ENCODE data around the gene ELMO2.

DNA sequence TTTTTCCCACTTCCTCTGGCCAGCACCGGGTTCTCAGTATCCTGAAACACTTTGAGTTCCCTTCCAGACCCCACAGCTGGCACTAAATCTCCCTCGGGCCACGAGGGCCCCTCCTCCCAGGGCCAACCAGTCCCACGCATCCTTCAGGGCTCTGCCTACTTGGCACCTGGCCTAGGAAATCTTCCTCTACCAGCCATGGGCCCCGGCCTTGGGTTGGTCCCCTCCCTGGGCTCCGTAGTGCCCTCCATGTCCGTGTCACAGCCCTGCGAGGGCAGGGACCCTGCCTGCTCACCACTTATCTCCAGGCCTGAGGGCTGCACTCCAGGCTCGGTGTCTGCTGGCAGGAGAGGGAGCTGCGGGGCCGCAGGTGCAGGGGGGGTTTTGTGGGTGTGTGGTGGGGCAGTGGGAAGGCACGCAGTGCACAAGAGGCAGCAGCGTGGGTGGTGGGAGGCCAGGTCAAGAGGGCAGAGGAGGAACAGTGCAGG, 49.3 kb downstream of the ELMO2 start:
- TF ChIP-seq POLR2A (IDR thresholded peaks at IDR 0.05): no peak
- TF ChIP-seq, protein P1, sequence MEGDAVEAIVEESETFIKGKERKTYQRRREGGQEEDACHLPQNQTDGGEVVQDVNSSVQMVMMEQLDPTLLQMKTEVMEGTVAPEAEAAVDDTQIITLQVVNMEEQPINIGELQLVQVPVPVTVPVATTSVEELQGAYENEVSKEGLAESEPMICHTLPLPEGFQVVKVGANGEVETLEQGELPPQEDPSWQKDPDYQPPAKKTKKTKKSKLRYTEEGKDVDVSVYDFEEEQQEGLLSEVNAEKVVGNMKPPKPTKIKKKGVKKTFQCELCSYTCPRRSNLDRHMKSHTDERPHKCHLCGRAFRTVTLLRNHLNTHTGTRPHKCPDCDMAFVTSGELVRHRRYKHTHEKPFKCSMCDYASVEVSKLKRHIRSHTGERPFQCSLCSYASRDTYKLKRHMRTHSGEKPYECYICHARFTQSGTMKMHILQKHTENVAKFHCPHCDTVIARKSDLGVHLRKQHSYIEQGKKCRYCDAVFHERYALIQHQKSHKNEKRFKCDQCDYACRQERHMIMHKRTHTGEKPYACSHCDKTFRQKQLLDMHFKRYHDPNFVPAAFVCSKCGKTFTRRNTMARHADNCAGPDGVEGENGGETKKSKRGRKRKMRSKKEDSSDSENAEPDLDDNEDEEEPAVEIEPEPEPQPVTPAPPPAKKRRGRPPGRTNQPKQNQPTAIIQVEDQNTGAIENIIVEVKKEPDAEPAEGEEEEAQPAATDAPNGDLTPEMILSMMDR (IDR thresholded peaks at IDR 0.05): no peak

Measured in prostate gland (tissue), 2 donors.